GM19043 (cell line): ENCODE results near the gene ARHGAP24.
"Not testable (repeated sequence)": the region's sequence is repeated elsewhere in the genome, so short reads cannot be mapped to it uniquely, and the experiment has no call there.

Source experiments
- ATAC-seq: cut with Tn5 transposase; IDR thresholded peaks from one replicate; pipeline ENCODE4 v1.9.1; 2021; ENCODE audit warnings: low read depth; ENCODE audit not compliant: unreplicated experiment

Gene ARHGAP24

DNA sequence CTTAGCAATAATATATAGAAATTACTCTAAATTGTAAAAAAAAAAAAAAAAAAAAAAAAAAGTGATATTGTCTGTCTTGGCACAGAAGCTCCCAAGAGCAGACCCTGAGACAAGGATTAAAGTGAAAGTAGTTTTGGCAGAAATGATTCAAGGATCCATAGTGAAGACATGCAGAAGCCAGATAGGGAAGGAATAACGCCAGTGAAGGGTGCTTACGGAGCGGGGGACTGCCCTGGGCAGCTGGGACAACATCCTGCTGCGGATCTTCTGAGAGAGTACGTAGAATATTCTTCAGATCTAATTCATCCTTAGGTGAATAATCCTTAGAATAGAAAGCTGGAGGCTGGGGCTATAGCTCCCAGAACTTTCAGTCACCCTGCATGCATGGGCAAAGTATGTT, 39.8 kb downstream of the ARHGAP24 start:
- no peak for ATAC-seq

DNA sequence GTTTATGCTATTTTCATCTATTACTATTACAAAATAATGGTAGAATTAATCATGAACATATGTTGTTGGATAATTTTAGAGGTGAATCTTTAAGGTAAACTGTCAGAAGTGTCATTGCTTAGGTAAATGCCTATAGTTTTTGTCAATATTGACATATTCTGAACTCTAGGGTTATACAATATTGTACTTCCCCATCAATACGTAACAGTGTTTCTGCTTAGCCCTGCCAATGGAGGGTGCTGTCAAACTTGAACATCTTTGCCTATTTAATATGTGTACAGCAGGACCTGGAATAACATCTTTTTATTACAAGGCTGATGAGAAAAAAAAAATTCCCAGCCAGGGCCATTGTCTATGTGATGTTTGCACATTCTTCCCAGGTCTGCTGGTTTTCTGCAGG, 40.8 kb downstream of the ARHGAP24 start:
- ATAC-seq, result no peak

- not testable (repeated sequence) for ATAC-seq
Observed at GRCh38 chr4:85518526-85518925, 43.6 kb downstream of the ARHGAP24 start.

GRCh38 chr4:85520765-85521749, 46.1 kb downstream of the ARHGAP24 start:
- ATAC-seq, result no peak

DNA sequence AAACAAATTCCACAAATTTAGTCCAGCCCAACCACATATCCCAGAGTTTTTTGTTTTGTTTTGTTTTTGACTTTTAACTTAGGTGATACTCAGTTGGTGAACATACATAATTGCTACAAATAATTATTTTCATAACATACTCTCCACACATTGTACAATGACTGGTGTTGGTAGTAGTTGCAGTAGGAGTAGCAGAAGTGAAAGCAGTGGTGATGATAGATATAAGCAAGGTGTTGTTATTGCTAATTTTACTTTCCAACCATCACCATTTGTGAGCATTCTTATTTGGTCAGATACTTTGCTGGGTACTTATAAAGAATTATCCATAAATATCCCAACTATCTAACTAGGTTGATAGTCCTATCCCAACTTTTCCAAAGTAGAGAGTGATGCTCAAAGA, 47.3 kb downstream of the ARHGAP24 start:
- ATAC-seq, result peak; percentile 47

DNA sequence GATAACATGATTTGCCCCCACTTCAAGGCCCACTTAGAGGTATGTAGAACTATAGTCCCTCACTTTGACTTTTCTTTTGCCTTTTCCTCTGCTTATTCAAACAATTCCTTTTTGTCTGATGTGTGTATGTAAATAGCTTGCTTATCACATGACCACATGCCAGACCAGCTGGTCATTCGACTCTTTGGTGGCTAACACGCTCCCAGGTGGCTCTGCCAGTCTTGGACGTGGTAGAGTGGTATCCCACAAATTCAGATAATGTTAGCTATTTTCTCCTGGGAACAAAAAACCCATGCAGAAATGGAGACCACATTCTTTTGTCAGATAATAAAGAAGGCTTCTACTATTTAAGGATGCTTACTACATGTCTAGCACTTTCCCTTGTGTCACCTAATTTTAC, 47.9 kb downstream of the ARHGAP24 start:
- no peak for ATAC-seq

- no peak for ATAC-seq
Observed at GRCh38 chr4:85527815-85528214, 52.9 kb downstream of the ARHGAP24 start.

GRCh38 chr4:85531560-85532341, 56.8 kb downstream of the ARHGAP24 start:
- no peak for ATAC-seq

DNA sequence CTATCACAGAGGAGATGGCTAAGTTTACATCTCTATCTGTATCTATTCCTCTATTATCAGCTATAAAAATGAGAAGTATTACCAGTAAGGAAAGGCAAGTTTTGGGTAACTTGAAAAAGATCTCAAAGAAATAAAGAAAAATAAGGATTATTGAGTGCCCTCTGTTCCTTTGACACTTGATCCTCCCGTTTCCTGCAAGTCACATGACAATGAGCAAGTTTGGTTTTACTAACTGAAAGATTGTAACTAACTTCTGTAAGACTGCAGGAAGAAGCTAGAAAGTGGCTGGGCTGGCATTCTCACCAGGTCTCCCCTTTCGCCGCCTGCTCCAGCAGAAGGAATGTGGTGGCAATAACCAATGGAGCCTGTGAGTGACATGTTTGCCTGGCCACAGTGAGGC, 59.2 kb downstream of the ARHGAP24 start:
- ATAC-seq, result no peak

GRCh38 chr4:85543832-85544231, 68.9 kb downstream of the ARHGAP24 start:
- ATAC-seq, result no peak

GRCh38 chr4:85544751-85545150, 69.8 kb downstream of the ARHGAP24 start:
- ATAC-seq, result no peak

- no peak for ATAC-seq
Observed at GRCh38 chr4:85548116-85548515, 73.2 kb downstream of the ARHGAP24 start.

- ATAC-seq, result no peak
Observed at GRCh38 chr4:85548841-85549240, 73.9 kb downstream of the ARHGAP24 start.

DNA sequence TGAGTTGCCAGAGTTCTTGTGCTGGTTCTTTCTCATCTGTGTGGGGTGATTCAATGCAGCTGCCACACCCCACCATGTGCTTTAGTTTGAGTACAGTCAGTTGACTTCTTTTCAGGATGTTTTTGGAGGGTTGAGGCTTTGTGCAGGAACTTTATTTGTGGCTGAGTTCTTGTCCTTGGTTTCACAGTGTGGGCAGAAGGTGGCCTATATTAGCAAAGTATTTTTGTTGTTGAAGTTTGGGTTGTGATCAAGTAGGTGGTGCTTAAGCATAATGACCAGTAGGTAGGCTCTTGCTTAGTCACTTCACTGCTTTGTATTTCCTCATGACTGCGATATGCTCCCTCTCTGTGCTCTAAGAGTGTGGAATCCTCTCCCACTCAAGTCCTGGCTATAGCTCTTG, 80.3 kb downstream of the ARHGAP24 start:
- ATAC-seq, result no peak

- ATAC-seq, result no peak
Observed at GRCh38 chr4:85556283-85556682, 81.3 kb downstream of the ARHGAP24 start.

DNA sequence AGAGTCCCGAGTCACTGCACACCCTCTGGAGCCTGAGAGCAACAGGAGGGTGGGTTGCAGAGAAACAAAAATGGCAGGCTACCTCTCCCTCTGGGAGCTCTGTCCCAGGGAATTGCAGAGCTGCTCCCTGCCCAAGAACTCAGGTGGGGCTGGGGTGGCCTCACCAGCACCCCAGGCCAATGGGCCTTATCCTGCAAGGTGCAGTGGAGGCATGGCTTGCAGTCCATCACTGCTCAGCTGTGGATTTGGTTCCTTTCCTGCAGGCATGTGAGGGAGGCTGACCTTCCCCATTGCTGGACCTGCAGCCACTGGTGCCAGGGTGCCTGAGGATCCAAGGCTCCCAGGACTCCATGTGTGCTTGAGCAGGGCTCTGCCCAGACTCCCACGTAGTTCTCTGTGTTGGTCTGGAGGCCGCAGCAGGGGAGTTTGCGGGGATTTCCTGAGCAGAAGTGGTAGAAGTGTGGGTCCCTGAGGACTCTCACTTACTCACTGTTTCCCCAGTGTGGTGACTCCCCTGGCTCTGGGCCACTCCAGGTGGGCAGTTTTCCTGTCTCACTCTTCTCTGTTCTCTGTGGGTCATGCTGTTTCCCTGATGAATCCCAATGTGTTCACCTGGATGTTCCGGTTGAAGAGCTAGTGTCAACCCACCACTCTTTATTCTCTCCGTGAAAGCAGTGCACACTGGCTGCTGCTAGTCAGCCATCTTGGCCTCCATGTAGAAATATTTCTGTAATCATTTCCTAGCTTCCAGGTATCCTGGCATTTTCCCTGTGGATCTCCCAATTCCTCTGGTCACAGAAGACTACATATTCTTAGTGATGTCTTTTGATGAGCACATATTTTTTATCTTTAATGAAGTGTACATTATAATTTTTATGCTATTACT, 82.3 kb downstream of the ARHGAP24 start:
- peak; percentile 89 for ATAC-seq

- ATAC-seq, result no peak
Observed at GRCh38 chr4:85565761-85566480, 91.0 kb downstream of the ARHGAP24 start.

- peak; percentile 50 for ATAC-seq
Observed at GRCh38 chr4:85569730-85570299, 94.9 kb downstream of the ARHGAP24 start.

DNA sequence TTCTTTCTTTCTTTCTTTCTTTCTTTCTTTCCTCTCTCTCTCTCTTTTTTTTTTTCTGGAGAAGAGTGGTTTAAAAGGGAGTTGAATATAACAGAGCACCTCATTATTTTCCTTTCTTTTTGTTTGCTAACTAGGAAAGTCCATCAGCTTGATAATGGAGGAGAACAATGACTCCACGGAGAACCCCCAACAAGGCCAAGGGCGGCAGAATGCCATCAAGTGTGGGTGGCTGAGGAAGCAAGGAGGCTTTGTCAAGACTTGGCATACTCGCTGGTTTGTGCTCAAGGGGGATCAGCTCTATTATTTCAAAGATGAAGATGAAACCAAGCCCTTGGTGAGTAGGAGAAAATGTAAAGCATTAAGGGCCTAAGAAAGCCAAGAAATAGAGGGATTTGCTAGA, 95.4 kb downstream of the ARHGAP24 start:
- no peak for ATAC-seq

- peak; percentile 49 for ATAC-seq
Observed at GRCh38 chr4:85571008-85571407, 96.1 kb downstream of the ARHGAP24 start.
